ENCODE measurements around the gene MYO1F.

Gene MYO1F

GRCh38 chr19:8616861-8617260, 39.6 kb upstream of the MYO1F start:
- no peaks in the 10 kb centered on the region for H3K79me2 ChIP-seq (ENCODE audit: control insufficient read depth, insufficient read depth, low read length)
- H3K4me1 ChIP-seq (ENCODE audit: control insufficient read depth, low read depth, low read length) = no peaks in the 10 kb centered on the region
- H2BK5ac ChIP-seq (ENCODE audit: low read length) = no peak overlapping the region
- H3K4ac ChIP-seq (ENCODE audit: low read depth, low read length) = no peak overlapping the region
- H3K79me1 ChIP-seq (ENCODE audit: low read length) = no peaks in the 10 kb centered on the region
- no peak overlapping the region for H4K5ac ChIP-seq (ENCODE audit: low read length)
- H3K18ac ChIP-seq (ENCODE audit: low read length) = no peak overlapping the region
- H3K4me3 ChIP-seq (ENCODE audit: low read length) = no peak overlapping the region
- DNase-seq = no peak
- H2BK15ac ChIP-seq (replicated peaks; ENCODE audit: low read depth) = no peak overlapping the region
- H2BK120ac ChIP-seq (ENCODE audit: low read depth, low read length) = no peak overlapping the region
- H3K27me3 ChIP-seq (ENCODE audit: insufficient read depth, low read length, poor library complexity) = no peaks in the 10 kb centered on the region
- H3K4me2 ChIP-seq (ENCODE audit: low read length) = no peak overlapping the region
- no peak overlapping the region for H3K9ac ChIP-seq (ENCODE audit: low read length)
- H4K8ac ChIP-seq (ENCODE audit: low read depth, low read length) = no peak overlapping the region
- H3K23ac ChIP-seq (ENCODE audit: low read length) = no peak overlapping the region
- no peak overlapping the region for H3K56ac ChIP-seq (ENCODE audit: low read length)
- no CpG with 5 or more reads among the region's 6 CpGs for WGBS (ENCODE audit: extremely low coverage, insufficient coverage, low lambda C conversion rate)
- no peak overlapping the region for H2AK5ac ChIP-seq (ENCODE audit: low read length)
- H3K27ac ChIP-seq (ENCODE audit: low read depth, low read length) = no peak overlapping the region
- no peaks in the 10 kb centered on the region for H3K36me3 ChIP-seq (ENCODE audit: control insufficient read depth, insufficient read depth, low read length)

GRCh38 chr19:8615813-8616596, 38.8 kb upstream of the MYO1F start:
- Histone ChIP-seq H3K4me3 (ENCODE audit: low read length) (no peak overlapping the region), H3K4ac (ENCODE audit: low read depth, low read length) (no peak overlapping the region), H4K5ac (ENCODE audit: low read length) (no peak overlapping the region), H3K79me1 (ENCODE audit: low read length) (no peaks in the 10 kb centered on the region), H3K27me3 (ENCODE audit: insufficient read depth, low read length, poor library complexity) (no peaks in the 10 kb centered on the region), H3K4me2 (ENCODE audit: low read length) (no peak overlapping the region), H3K9ac (ENCODE audit: low read length) (no peak overlapping the region), H3K18ac (ENCODE audit: low read length) (no peak overlapping the region), H2BK5ac (ENCODE audit: low read length) (no peak overlapping the region), H3K27ac (ENCODE audit: low read depth, low read length) (no peak overlapping the region), H2BK15ac (replicated peaks; ENCODE audit: low read depth) (no peak overlapping the region), H3K79me2 (ENCODE audit: control insufficient read depth, insufficient read depth, low read length) (no peaks in the 10 kb centered on the region), H3K56ac (ENCODE audit: low read length) (no peak overlapping the region), H2BK120ac (ENCODE audit: low read depth, low read length) (no peak overlapping the region), H3K36me3 (ENCODE audit: control insufficient read depth, insufficient read depth, low read length) (no peaks in the 10 kb centered on the region), H3K4me1 (ENCODE audit: control insufficient read depth, low read depth, low read length) (no peaks in the 10 kb centered on the region), H4K8ac (ENCODE audit: low read depth, low read length) (no peak overlapping the region), H3K23ac (ENCODE audit: low read length) (no peak overlapping the region), H2AK5ac (ENCODE audit: low read length) (no peak overlapping the region)
- DNase-seq = peak; percentile 66
- WGBS (ENCODE audit: extremely low coverage, insufficient coverage, low lambda C conversion rate) = no CpG with 5 or more reads among the region's 23 CpGs

GRCh38 chr19:8615024-8615423, 37.8 kb upstream of the MYO1F start:
- Histone ChIP-seq H4K8ac (ENCODE audit: low read depth, low read length) (no peak overlapping the region), H3K4me2 (ENCODE audit: low read length) (no peak overlapping the region), H3K9ac (ENCODE audit: low read length) (no peak overlapping the region), H3K23ac (ENCODE audit: low read length) (no peak overlapping the region), H3K27ac (ENCODE audit: low read depth, low read length) (no peak overlapping the region), H4K5ac (ENCODE audit: low read length) (no peak overlapping the region), H3K4ac (ENCODE audit: low read depth, low read length) (no peak overlapping the region), H3K27me3 (ENCODE audit: insufficient read depth, low read length, poor library complexity) (no peaks in the 10 kb centered on the region), H3K56ac (ENCODE audit: low read length) (no peak overlapping the region), H3K79me1 (ENCODE audit: low read length) (peaks cover 3% of the 10 kb centered on the region), H3K4me1 (ENCODE audit: control insufficient read depth, low read depth, low read length) (no peaks in the 10 kb centered on the region), H2BK15ac (replicated peaks; ENCODE audit: low read depth) (no peak overlapping the region), H3K18ac (ENCODE audit: low read length) (no peak overlapping the region), H2AK5ac (ENCODE audit: low read length) (no peak overlapping the region), H3K4me3 (ENCODE audit: low read length) (no peak overlapping the region), H3K79me2 (ENCODE audit: control insufficient read depth, insufficient read depth, low read length) (peaks cover 3% of the 10 kb centered on the region), H2BK5ac (ENCODE audit: low read length) (no peak overlapping the region), H3K36me3 (ENCODE audit: control insufficient read depth, insufficient read depth, low read length) (no peaks in the 10 kb centered on the region), H2BK120ac (ENCODE audit: low read depth, low read length) (no peak overlapping the region)
- no CpG with 5 or more reads among the region's 6 CpGs for WGBS (ENCODE audit: extremely low coverage, insufficient coverage, low lambda C conversion rate)
- no peak for DNase-seq

GRCh38 chr19:8614455-8614854, 37.2 kb upstream of the MYO1F start:
- H3K23ac ChIP-seq (ENCODE audit: low read length) = no peak overlapping the region

GRCh38 chr19:8612807-8613171, 35.5 kb upstream of the MYO1F start:
- peaks cover 9% of the 10 kb centered on the region for H3K4me1 ChIP-seq (ENCODE audit: control insufficient read depth, low read depth, low read length)
- no peak for DNase-seq
- no CpG with 5 or more reads among the region's 5 CpGs for WGBS (ENCODE audit: extremely low coverage, insufficient coverage, low lambda C conversion rate)
- no peak overlapping the region for H2BK15ac ChIP-seq (replicated peaks; ENCODE audit: low read depth)
- H3K27ac ChIP-seq (ENCODE audit: low read depth, low read length) = no peak overlapping the region
- H3K79me2 ChIP-seq (ENCODE audit: control insufficient read depth, insufficient read depth, low read length) = peaks cover 17% of the 10 kb centered on the region
- H4K5ac ChIP-seq (ENCODE audit: low read length) = no peak overlapping the region
- H3K4me3 ChIP-seq (ENCODE audit: low read length) = no peak overlapping the region
- H3K18ac ChIP-seq (ENCODE audit: low read length) = no peak overlapping the region
- H3K23ac ChIP-seq (ENCODE audit: low read length) = no peak overlapping the region
- H4K8ac ChIP-seq (ENCODE audit: low read depth, low read length) = no peak overlapping the region
- H3K27me3 ChIP-seq (ENCODE audit: insufficient read depth, low read length, poor library complexity) = no peaks in the 10 kb centered on the region
- H3K9ac ChIP-seq (ENCODE audit: low read length) = no peak overlapping the region
- H3K56ac ChIP-seq (ENCODE audit: low read length) = no peak overlapping the region
- H3K79me1 ChIP-seq (ENCODE audit: low read length) = peaks cover 13% of the 10 kb centered on the region
- H3K4me2 ChIP-seq (ENCODE audit: low read length) = no peak overlapping the region
- H2BK5ac ChIP-seq (ENCODE audit: low read length) = no peak overlapping the region
- no peak overlapping the region for H2BK120ac ChIP-seq (ENCODE audit: low read depth, low read length)
- no peaks in the 10 kb centered on the region for H3K36me3 ChIP-seq (ENCODE audit: control insufficient read depth, insufficient read depth, low read length)
- no peak overlapping the region for H3K4ac ChIP-seq (ENCODE audit: low read depth, low read length)
- H2AK5ac ChIP-seq (ENCODE audit: low read length) = no peak overlapping the region

More at GRCh38 chr19:8614455-8614854, 37.2 kb upstream of the MYO1F start:
- Histone ChIP-seq H2BK15ac (replicated peaks; ENCODE audit: low read depth) (no peak overlapping the region), H3K9ac (ENCODE audit: low read length) (no peak overlapping the region), H3K4me2 (ENCODE audit: low read length) (no peak overlapping the region), H2BK120ac (ENCODE audit: low read depth, low read length) (no peak overlapping the region), H3K27me3 (ENCODE audit: insufficient read depth, low read length, poor library complexity) (no peaks in the 10 kb centered on the region), H3K56ac (ENCODE audit: low read length) (no peak overlapping the region), H3K4ac (ENCODE audit: low read depth, low read length) (no peak overlapping the region), H3K4me1 (ENCODE audit: control insufficient read depth, low read depth, low read length) (no peaks in the 10 kb centered on the region), H3K79me2 (ENCODE audit: control insufficient read depth, insufficient read depth, low read length) (peaks cover 7% of the 10 kb centered on the region), H3K27ac (ENCODE audit: low read depth, low read length) (no peak overlapping the region), H3K4me3 (ENCODE audit: low read length) (no peak overlapping the region), H3K18ac (ENCODE audit: low read length) (no peak overlapping the region), H3K36me3 (ENCODE audit: control insufficient read depth, insufficient read depth, low read length) (no peaks in the 10 kb centered on the region), H3K79me1 (ENCODE audit: low read length) (peaks cover 6% of the 10 kb centered on the region), H2AK5ac (ENCODE audit: low read length) (no peak overlapping the region), H2BK5ac (ENCODE audit: low read length) (no peak overlapping the region), H4K8ac (ENCODE audit: low read depth, low read length) (no peak overlapping the region), H4K5ac (ENCODE audit: low read length) (no peak overlapping the region)
- 100% methylated on average over 1 of the region's 2 CpGs for WGBS (ENCODE audit: extremely low coverage, insufficient coverage, low lambda C conversion rate)
- DNase-seq = no peak

Measured in mesendoderm (in vitro differentiated cells).